ENCODE results near the gene PRPH2. TPM values are rescaled to one million over a fixed set of nuclear protein-coding genes. Genes with fewer than 3 reads are reported as not detected.

The PRPH2 gene
- total RNA-seq, 4 donors from 2014 or later = 0.38 TPM; not detected in 3

DNA sequence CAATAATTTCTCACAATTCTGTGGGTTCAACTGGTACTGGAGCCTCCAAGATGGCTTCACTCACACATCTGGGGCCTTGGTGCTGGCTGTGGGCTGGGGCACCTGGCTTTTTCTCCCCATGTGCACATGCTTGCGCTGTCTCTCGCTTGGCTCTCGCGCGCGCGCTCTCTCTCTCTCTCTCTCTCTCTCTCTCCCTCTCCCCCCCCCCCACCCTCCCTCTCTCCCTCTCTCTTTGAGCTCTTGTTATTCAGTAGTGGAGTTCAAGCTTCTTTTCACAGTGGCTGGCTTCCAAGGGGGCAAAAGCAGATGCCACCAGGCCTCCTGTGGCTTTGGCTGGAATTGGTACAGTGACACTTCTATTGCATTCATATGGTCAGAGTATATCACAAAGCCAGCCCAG, 34.3 kb upstream of the PRPH2 start:
- H3K36me3 ChIP-seq = peaks cover 8% of the 10 kb centered on the region
- TF ChIP-seq, protein P1, sequence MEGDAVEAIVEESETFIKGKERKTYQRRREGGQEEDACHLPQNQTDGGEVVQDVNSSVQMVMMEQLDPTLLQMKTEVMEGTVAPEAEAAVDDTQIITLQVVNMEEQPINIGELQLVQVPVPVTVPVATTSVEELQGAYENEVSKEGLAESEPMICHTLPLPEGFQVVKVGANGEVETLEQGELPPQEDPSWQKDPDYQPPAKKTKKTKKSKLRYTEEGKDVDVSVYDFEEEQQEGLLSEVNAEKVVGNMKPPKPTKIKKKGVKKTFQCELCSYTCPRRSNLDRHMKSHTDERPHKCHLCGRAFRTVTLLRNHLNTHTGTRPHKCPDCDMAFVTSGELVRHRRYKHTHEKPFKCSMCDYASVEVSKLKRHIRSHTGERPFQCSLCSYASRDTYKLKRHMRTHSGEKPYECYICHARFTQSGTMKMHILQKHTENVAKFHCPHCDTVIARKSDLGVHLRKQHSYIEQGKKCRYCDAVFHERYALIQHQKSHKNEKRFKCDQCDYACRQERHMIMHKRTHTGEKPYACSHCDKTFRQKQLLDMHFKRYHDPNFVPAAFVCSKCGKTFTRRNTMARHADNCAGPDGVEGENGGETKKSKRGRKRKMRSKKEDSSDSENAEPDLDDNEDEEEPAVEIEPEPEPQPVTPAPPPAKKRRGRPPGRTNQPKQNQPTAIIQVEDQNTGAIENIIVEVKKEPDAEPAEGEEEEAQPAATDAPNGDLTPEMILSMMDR (IDR thresholded peaks at IDR 0.05) = no peak
- TF ChIP-seq POLR2A (IDR thresholded peaks at IDR 0.05) (no peak), EP300 (IDR thresholded peaks at IDR 0.05) (no peak), POLR2AphosphoS5 (IDR thresholded peaks at IDR 0.05) (no peak)
- H3K27ac ChIP-seq = no peak overlapping the region
- no peaks in the 10 kb centered on the region for H3K9me3 ChIP-seq
- H3K27me3 ChIP-seq = no peaks in the 10 kb centered on the region
- 77% methylated on average over 7 of the region's 7 CpGs for WGBS
- no peak for DNase-seq (ENCODE audit: low spot score in 2 of 2)
- H3K4me3 ChIP-seq = no peak overlapping the region
- no peaks in the 10 kb centered on the region for H3K4me1 ChIP-seq

DNA sequence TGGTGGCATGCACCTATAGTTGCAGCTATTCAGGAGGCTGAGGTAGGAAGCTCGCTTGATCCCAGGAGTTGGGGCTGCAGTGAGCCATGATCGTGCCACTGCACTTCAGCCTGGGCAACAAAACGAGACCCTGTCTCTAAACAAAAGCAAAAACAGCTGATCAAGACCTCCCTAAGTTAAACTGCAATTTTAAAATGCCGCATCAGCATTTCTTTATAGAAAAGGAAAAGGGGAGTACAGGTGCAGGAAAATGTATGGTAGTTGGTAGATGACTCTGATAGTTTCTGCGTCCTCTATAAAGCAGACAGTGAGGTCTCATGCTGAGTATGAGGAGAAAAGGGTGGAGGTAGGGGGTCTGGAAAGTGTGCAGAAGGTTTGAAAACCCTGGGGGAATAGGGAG, 32.4 kb upstream of the PRPH2 start:
- H3K9me3 ChIP-seq = no peaks in the 10 kb centered on the region
- TF ChIP-seq POLR2AphosphoS5 (IDR thresholded peaks at IDR 0.05) (no peak), EP300 (IDR thresholded peaks at IDR 0.05) (no peak), POLR2A (IDR thresholded peaks at IDR 0.05) (no peak)
- TF ChIP-seq, protein P1 (IDR thresholded peaks at IDR 0.05) = no peak
- no peak for DNase-seq (ENCODE audit: low spot score in 2 of 2)
- peaks cover 8% of the 10 kb centered on the region for H3K36me3 ChIP-seq
- no peak overlapping the region for H3K4me3 ChIP-seq
- no peak overlapping the region for H3K27ac ChIP-seq
- no peaks in the 10 kb centered on the region for H3K4me1 ChIP-seq
- WGBS = 97% methylated on average over 5 of the region's 5 CpGs
- H3K27me3 ChIP-seq = no peaks in the 10 kb centered on the region

DNA sequence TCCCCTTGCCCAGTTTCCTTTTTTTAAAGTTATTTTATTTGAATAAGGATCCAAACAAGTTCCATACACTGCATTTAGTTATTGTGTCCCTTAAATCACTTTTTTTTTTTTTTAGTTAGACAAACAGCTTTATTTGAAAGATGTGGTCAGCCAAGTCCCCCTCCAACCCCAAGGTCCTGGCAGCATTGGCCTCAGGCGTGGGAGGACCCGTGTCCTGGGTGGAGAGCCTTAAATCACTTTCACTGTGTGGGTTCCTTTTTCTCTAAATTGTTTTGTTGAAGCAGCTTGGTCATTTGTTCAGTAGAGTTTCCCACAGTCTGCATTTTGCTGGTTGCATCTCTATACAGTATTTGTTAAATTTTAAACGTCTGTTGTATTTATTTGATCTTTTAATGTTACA, 28.7 kb upstream of the PRPH2 start:
- no peak for DNase-seq (ENCODE audit: low spot score in 2 of 2)
- peaks cover 19% of the 10 kb centered on the region for H3K4me1 ChIP-seq
- 69% methylated on average over 3 of the region's 3 CpGs for WGBS
- H3K9me3 ChIP-seq = no peaks in the 10 kb centered on the region
- TF ChIP-seq EP300 (IDR thresholded peaks at IDR 0.05) = no peak
- no peak for TF ChIP-seq POLR2A (IDR thresholded peaks at IDR 0.05)
- no peak for TF ChIP-seq POLR2AphosphoS5 (IDR thresholded peaks at IDR 0.05)
- H3K4me3 ChIP-seq = no peak overlapping the region
- no peaks in the 10 kb centered on the region for H3K27me3 ChIP-seq
- H3K36me3 ChIP-seq = no peaks in the 10 kb centered on the region
- no peak overlapping the region for H3K27ac ChIP-seq

DNA sequence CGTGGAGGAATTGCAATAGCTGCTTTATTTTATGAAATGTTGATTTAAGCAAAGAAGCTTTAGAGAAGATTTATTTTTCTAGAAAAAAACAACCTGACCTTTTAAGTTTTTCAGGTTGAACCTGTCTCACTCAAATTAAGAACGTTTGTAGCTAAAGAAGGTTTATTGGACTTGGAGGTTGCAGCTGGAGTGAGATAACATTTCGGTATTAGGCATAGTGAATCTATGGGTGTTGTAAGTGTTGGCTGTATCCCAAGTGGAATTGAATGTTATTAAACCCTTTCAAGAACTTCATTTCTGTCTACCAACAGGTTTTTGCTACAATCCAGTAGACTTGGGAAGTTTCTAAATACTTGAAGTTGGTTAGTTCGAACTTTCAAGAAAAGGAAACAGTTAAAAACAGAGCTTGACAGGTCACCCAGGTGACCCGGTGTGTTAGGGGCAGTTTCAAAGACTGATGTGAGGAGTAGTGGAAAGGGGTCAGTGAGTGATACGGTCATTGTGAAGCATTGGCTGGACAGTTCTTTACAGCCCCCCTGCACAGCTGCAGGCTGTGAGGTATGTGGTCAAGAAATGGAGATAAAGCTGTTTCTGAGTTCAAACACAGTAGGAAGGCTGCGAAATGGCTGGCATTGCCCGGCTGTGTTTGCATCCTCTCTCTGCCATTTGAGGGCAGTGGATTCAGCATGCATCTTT, 26.0 kb upstream of the PRPH2 start:
- no peaks in the 10 kb centered on the region for H3K36me3 ChIP-seq
- H3K4me1 ChIP-seq = peaks cover 39% of the 10 kb centered on the region
- no peaks in the 10 kb centered on the region for H3K9me3 ChIP-seq
- TF ChIP-seq, protein P1 (IDR thresholded peaks at IDR 0.05) = no peak
- no peak for TF ChIP-seq POLR2AphosphoS5 (IDR thresholded peaks at IDR 0.05)
- no peak for TF ChIP-seq EP300 (IDR thresholded peaks at IDR 0.05)
- TF ChIP-seq POLR2A (IDR thresholded peaks at IDR 0.05) = no peak
- no peak for DNase-seq (ENCODE audit: low spot score in 2 of 2)
- peak overlapping the region; percentile 91 for H3K4me3 ChIP-seq
- no peaks in the 10 kb centered on the region for H3K27me3 ChIP-seq
- H3K27ac ChIP-seq = peak overlapping the region; percentile 10
- WGBS = 47% methylated on average over 8 of the region's 8 CpGs

DNA sequence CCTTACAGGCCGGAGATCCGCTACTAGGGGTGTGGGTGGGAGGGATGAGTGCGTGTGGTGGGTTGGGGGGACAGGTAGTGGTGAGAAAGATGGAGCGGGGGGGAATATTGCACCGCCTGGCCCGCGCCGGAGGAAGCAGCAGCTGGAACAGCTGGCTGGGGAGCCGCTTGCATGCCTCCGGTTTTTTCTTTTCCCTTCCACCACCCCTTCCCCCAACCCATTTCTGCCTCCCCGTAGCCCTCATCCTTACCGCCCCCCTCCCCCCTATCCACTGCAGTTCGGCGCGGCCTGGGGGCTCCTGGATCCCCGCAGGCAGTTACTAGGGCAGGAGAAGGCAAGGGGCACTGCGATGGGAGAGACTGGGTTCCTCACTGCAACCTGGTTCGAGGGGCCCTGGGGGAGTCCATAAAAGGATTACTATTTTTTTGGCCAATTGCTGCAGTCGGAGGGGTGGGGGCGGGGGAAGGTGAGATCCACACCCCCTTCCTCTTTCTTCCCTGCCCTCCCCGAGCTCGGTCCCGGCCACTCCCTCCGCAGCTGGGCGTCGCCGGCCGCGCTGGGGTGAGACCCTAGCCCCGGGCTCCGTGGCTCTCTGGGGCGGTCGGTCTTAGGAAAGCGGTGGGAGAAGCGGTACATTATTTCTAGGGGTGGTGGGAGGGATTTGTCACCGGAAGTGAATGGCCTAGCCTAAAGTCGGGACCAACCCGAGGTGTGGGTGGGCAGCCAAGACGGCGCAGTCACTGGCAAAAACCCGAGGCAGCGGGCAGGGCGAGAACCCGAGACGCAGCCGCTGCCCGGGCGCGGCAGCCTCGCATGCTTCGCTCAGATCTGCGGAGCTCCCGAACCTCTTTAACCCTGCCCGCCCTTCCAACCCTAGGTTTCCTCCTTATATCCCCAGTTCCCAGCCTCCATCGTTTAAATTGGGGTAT, 24.3 kb upstream of the PRPH2 start:
- peak; percentile 53 to 81 (median 54) for TF ChIP-seq POLR2AphosphoS5 (IDR thresholded peaks at IDR 0.05)
- TF ChIP-seq, protein P1 (IDR thresholded peaks at IDR 0.05) = no peak
- no peak for TF ChIP-seq EP300 (IDR thresholded peaks at IDR 0.05)
- TF ChIP-seq POLR2A (IDR thresholded peaks at IDR 0.05) = peak in 1 of 2 donors; percentile 60
- DNase-seq (ENCODE audit: low spot score in 2 of 2) = peak; percentile 88 to 90
- Histone ChIP-seq H3K36me3 (no peaks in the 10 kb centered on the region), H3K4me1 (peaks cover 47% of the 10 kb centered on the region), H3K9me3 (no peaks in the 10 kb centered on the region), H3K27ac (peak overlapping the region; percentile 97), H3K27me3 (no peaks in the 10 kb centered on the region), H3K4me3 (peak overlapping the region; percentile 91)
- WGBS = under 1% methylated on average over 39 of the region's 55 CpGs
